GM19351 (cell line): ENCODE data around the gene INCENP.

ENCODE experiments used
- ATAC-seq: cut with Tn5 transposase; IDR thresholded peaks from one replicate; pipeline ENCODE4 v1.9.1; 2021; ENCODE audit warnings: mild to moderate bottlenecking, moderate library complexity; ENCODE audit not compliant: unreplicated experiment

The INCENP gene

GRCh38 chr11:62140304-62141110 lies 16.7 kb downstream of the INCENP start:
- no peak for ATAC-seq

- no peak for ATAC-seq
These were observed 17.6 kb downstream of the INCENP start for GRCh38 chr11:62141111-62142042.

- ATAC-seq = no peak
These were observed 18.2 kb downstream of the INCENP start for GRCh38 chr11:62142043-62142375.

- no peak for ATAC-seq
These were observed 19.1 kb downstream of the INCENP start for GRCh38 chr11:62142921-62143320.

- no peak for ATAC-seq
These were observed 19.9 kb downstream of the INCENP start for GRCh38 chr11:62143727-62144126.

GRCh38 chr11:62144641-62145255 lies 20.9 kb downstream of the INCENP start:
- ATAC-seq = no peak

- ATAC-seq = no peak
These were observed 21.6 kb downstream of the INCENP start for GRCh38 chr11:62145261-62145871.

- ATAC-seq = no peak
These were observed 22.8 kb downstream of the INCENP start for GRCh38 chr11:62146476-62147200.

GRCh38 chr11:62147545-62147944 lies 23.7 kb downstream of the INCENP start:
- ATAC-seq = no peak

GRCh38 chr11:62148271-62148980 lies 24.6 kb downstream of the INCENP start:
- ATAC-seq = no peak

GRCh38 chr11:62149986-62150886 lies 26.4 kb downstream of the INCENP start:
- ATAC-seq = no peak

GRCh38 chr11:62150887-62151736 lies 27.3 kb downstream of the INCENP start:
- ATAC-seq = no peak

- ATAC-seq = no peak
These were observed 27.9 kb downstream of the INCENP start for GRCh38 chr11:62151737-62152102.

- no peak for ATAC-seq
These were observed 28.7 kb downstream of the INCENP start for GRCh38 chr11:62152245-62153086.

- ATAC-seq = no peak
These were observed 29.2 kb downstream of the INCENP start for GRCh38 chr11:62153087-62153395.

GRCh38 chr11:62153617-62154016 lies 29.8 kb downstream of the INCENP start:
- no peak for ATAC-seq

- no peak for ATAC-seq
These were observed 33.8 kb downstream of the INCENP start for GRCh38 chr11:62157603-62158002.
